ENCODE results near the gene SNRNP25.
"Not testable (repeated sequence)": the region's sequence is repeated elsewhere in the genome, so short reads cannot be mapped to it uniquely, and the experiment has no call there.

The SNRNP25 gene

DNA sequence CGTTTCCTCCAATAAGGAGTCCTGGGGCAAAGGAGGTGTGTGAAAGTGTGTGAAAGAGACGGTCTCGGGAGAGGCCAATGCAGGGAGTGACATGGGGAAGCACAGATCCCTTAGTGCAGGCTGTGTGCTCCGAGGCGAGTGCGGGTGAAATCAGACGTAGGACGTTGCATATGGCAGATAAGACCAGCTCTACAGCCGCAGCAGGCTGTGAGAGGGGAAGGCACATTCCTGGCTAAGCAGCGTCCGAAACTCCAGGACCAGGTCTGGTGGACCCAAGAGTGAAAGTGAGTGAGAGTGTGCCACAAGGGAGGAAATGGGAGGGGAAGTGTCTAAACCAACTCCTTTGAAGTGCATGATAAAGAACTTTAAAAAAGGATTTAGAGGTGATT is 11.6 kb upstream of the SNRNP25 start:
- no peak for DNase-seq

DNA sequence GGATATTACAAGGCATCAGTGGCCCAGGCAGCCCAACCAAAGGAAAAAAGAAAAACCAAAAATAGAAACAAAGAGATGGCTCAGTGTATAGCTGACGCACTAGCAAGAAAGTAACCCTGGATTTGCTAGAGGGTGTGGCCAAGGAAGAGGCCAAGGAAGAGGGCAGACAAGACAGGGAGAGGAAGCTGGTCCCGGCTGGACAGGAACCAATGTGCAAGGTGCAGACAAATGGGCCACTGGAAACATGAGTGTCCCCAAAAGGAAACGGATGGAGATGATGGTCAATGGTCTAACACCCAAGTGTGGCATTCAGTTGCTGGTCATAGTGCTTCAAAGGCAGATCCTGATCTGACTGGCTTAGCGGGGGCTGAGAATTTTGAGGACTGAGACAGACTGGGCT is 10.9 kb upstream of the SNRNP25 start:
- DNase-seq: no peak

DNA sequence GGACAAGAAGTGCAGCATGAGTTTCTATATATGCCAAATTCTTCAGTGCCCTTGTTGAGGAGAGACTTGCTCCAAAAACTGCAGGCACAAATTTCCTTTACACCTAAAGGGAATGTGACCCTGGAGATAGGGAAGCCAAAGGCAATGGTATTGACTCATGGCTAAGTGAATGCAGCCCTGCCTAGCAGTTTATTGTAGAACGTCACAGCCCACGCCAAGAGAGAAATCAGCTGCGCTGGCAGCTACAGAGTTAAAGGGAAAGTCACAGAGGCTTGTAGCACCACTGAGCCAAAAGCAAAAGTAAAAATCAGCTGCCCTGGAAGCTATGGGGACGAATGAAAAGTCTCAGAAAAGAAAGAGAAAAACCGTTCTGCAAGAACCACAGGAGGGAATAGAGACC is 10.3 kb upstream of the SNRNP25 start:
- DNase-seq: no peak

DNA sequence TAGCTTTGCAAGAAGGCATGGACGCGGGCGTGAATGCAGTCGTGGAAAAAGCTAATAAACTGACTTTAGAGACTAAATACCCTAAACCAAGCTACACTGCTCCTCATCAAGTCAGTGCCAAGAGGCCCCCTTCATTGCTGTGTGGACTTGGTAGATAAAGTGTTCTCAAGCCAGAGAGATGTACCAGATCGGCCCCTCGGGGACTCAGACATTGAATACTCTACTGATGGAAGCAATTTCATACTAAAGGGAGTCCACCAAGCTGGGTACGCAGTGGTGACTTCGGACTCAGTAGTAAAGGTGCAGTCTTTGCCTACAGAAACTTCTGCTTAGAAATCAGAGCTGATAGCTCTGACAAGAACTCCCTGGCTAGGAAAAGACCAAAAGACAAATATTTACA is 9.0 kb upstream of the SNRNP25 start:
- no peak for DNase-seq

DNA sequence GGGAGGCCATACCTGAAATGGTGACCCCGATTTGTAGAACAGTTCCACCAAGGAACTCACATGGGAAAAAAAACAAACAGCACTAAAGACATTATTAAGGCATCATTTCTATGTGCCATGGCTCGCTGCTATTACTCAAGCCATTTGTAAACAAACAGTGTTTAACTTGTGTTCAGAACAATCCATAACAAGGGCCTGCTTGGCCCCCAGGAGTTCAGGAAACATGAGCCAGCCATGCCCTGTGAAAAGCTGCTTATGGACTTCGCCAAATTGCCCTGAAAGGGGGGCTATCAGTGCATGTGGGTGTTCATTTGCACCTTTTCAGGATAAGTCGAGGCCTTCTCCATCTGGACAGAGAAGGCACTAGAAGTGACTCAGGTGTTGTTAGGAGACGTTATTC is 8.2 kb upstream of the SNRNP25 start:
- no peak for DNase-seq

DNA sequence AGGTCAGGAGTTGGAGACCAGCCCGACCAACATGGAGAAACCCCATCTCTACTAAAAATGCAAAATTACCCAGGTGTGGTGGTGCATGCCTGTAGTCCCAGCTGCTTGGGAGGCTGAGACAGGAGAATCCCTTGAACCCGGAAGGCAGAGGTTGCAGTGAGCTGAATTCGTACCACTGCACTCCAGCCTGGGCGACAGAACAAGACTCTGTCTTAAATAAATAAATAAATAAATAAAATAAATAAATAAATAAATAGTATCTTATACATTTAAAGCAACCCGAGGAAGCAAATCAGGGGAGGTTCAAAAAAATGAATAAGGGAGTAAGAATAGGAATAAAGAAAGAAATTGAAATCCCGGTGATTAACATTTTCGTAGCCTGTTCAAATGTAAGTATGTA is 7.1 kb upstream of the SNRNP25 start:
- not testable (repeated sequence) for DNase-seq

DNA sequence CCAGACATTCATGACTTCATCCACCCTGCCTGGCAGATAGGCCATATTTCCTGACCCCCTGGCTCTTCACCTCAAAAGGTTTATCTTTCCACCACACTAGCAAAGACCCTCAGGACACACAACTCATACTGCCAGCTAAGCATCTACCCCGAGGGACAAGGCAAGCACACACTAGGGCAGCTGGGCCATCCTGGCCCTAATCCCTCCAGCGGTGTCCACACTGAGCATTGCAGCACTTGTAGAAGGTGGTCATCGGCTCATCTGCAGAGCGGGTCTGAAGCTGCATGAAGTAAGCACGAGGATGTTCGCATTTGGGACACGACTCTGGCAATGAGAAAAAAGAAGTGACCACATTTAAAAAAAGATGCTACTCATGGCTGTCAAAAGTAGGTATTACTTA is 6.4 kb upstream of the SNRNP25 start:
- DNase-seq: no peak

DNA sequence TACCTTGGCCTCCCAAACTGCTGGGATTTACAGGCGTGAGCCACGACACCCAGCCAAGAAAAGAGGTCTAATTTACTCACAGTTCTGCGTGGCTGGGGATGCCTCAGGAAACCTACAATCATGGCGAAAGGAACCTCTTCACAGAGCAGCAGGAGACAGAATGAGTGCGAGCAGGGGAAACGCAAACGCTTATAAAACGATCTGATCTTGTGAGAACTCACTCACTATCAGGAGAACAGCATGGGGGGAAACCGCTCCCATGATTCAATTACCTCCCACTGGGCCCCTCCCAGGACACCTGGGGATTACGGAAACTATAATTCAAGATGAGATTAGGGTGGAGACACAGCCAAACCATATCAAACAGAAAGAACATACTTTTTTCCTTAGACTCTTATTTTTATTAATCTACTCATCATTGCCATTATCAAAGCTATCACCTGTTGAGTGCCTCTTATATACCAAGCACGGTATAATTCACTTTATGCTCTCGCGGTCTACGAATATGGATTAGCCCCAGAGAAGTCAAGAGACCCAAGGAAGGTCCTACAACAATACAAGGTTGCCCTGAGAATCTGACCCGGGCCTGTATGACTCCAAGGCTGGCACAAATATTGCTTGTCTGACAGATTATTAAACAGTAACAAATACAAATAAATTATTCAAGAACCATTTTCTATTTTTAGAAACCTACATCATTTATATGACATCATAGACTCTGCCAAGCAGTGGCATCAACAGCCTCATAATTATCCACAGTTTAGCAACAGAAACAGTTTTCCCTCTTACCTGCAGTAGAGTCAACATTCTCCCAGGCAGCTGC is 2.6 kb upstream of the SNRNP25 start:
- no peak for DNase-seq

DNA sequence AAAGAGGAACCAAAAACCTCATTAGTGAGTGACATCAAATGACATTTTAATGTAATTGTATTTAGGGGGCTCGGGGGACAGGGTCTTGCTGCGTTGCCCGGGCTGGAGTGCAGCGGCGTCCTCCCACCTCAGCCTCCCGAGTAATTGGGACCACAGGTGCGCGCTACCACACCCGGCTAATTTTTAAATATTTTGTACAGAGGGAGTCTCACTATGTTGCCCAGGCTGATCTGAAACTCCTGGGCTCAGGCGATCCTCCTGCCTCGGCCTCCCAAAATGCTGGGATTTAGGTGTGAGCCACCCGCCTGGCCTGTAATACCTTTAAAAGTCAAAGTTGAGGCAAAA is 581 bp downstream of the SNRNP25 start:
- DNase-seq: no peak

DNA sequence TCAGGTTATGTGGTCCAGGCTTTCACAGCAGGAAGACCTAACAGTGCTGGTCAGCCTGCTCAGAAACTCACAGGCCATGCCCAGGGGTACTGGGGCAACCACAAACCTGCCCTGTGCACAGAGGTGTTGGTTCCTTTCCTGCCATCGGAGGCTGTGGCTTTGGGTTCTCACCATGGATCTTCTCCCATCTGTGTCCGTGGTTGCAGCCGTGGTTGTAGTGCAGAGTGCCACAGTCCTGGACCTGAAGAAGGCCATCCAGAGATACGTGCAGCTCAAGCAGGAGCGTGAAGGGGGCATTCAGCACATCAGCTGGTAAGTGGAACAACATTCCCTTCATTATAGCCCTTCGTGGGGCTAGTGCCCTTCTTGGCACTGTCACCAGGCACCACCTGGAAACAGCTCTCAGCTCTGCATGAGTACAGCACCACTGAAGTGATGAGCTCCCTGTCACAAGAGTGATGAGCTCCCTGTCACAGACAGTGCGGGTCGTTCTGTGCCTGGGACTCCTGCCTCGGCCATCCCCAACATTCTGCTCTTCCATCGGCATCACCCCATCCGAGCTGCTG is 2.0 kb downstream of the SNRNP25 start:
- no peak for DNase-seq

DNA sequence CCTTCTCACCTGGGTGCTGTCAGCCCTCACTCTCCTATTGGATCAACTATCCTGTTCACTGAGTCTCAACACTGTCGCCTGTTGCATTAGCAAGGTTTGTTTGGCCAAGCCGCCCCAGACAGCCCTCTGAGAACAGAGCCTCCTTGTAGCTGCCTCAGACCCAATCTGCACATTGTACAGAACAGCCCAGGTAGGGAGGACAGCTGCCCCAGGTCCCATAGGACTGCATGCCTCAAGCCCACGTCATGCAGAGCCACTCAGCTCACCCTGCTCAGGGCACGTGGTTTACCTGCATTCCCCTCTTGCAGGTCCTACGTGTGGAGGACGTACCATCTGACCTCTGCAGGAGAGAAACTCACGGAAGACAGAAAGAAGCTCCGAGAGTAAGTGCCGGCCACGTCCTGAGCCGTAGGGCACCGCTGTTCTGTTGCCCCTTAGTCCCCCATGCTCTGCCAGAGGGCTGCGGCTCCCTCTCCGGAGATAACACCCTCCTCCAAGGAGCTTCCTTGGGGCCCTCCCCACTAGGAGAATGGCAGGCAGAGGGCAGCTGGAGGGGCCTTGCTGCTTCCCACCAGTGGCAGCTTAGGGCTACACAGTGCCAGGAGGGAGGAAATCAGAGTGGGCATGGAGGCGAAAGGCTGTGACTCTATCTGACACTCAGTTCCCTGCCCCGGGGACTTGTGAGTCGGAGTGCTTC is 2.8 kb downstream of the SNRNP25 start:
- no peak for DNase-seq

DNA sequence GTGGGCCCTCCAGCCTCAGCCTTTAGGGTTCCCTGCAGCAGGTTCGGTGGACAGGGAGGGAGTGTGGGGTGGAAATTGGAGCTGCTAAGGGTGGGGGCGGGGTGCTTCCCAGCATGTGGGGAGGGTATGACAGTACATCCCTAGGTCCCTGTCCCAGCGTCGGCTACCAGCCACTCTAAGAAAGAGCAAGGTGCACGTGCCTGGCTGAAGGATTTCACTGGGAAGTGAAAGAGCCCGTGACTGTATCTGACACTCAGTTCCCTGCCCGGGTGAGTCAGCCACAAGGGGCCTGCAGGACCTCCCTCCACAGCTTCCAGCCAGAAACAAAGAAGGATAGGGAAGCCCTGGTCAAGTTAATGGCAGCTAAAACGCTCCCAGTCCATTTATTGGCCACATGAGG is 4.1 kb downstream of the SNRNP25 start:
- no peak for DNase-seq

DNA sequence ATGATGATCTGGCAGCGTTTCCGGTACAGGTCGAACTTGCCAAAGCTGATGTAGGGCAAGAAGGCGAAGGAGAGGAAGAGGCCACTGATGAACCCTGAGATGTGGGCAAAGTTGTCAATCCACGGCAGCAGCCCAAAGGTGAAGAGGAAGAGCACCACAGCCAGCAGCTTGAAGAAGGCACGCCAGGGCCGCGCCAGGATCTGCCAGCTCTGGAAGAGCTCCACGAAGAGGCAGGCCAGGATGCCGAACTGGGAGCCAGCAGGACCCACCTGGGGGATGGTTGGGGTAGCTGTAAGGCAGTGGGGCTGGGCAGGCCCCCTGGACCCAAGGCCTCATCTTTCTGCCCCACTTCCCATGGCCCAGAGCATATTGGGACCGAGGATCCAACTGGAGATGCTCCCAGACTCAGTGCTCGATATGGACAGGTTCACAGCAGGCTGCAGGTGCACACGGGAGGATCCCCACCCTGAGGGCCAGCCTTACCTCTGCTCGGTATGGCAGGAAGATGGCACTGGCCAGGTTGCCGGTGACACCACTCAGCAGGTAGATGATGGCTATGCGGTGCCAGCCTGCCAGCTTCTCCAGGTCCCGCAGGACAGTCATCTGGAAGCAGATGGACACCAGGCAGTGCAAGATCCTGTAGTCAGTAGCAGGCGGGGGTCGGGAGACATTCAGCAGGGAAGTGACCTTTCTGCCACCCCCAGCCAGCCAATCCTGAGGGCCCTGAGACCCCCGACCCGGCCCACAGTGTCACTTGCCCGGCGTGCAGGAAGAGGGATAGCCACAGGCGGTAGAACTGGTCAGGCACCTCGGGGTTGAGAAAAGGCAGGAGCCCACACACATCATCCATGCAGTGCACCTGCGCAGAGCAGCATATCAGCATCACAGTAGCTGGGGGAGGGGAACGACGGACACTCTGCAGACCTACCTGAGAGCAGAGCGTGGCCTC is 5.1 kb downstream of the SNRNP25 start:
- DNase-seq: no peak

DNA sequence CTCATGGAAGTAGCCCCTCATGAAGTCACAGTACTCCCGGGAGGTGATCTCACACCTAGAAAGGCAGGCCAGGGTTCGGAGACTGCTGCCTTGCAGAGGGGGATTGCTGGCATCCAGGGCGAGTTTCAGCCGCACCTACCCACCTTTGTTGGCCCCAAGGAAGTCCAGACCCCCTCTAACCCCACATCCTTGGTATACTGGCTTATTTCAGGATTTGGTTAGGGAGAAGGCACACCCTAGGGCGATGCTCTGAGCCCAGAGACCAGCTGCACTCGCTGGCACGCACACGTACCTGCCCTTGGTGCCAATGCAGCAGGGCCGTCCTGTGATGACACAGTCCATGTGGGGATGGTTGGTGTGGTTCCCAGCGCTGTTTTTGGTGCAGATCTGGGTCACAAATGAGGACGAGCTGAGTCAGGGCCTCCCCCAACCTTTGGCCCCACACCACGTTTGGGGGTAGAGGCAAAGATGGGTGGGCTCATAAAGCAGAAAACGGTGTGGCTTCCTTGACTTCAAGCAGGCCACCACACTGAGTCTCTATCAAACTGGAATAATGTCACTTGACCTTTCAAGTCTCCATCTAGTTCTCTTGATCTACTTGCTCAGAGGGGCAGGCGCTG is 5.9 kb downstream of the SNRNP25 start:
- no peak for DNase-seq

DNA sequence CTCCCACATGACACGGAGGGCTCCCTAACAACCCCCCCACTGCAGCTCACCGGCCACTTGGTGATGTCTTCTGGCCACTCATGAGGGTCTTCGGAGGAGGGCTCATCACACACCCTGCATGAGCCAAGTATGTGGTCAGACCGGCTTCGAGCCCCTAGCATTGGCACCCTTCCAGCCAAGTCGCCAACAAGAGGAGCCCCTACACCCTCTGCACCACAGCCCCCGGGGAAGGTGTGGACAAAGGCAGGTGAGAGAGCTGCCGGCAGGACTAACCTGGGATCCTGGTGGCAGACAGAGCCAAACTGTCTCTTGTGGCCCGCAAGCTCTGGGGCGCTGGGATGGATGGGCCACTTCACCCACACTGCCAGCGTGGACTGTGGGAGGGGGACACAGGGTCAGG is 6.5 kb downstream of the SNRNP25 start:
- DNase-seq: no peak

DNA sequence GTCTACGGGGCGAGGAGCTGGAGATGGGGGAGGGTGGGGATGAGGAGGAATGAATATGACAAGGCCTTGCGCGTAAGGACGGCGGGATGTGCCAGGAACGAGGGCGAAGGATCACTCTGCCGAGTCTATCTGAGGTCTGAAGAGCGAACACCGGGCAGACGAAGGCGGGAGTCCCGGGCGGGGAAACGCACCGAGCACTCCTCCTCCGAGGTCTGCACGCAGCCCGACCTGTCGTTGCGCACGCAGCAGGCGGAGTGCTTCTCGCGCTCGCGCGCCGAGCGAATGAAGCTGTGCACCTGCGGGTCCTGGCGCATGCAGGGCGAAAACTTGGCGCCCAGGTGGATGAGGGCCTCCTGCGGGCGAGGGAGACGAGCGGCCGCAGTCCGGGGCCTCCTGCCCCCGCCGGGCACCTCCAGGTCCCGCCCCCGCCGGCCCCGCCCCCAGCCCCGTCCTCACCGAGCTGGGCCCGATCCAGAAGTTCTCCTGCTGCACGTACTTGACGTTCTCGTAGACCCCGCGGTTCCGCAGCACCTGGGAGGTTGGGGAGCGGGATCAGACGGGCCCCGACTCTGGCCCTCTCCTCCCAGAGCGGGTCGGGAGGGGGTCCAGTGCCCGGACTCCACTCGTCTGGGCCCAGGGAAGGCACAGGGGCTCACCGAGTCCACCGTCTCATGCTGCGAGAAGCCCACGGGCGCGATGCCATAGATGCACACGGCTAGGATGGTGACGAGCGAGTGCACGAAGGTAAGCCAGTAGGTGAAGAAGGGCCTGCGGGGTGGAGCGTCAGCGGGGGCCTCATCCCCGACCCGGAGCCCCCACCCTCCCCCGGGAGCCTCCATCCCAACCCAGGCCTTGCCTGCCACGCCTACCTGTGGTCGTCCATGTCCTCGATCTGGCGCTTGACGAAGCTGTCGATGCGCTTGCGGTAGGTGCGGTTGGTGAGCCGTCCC is 7.6 kb downstream of the SNRNP25 start:
- no peak for DNase-seq

DNA sequence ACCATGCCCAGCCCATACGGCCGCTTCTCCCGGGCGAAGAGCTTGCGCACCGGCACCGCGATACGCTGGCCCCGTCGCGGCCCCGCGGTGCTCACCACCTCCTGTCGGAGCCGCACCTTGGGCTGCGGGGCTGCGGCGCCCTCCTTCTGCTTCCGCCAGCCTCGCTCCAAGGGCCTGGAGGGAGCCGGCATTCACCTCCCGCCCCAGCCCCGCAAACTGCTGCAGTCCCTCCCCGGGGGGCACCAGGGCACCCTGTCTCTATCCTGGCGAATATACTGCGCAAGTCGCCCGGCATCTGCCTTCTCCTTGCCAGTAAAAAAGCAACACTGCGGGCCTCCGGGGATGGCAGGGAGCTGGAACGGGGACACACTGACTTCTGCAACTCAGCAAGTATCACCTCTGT is 8.3 kb downstream of the SNRNP25 start:
- no peak for DNase-seq

DNA sequence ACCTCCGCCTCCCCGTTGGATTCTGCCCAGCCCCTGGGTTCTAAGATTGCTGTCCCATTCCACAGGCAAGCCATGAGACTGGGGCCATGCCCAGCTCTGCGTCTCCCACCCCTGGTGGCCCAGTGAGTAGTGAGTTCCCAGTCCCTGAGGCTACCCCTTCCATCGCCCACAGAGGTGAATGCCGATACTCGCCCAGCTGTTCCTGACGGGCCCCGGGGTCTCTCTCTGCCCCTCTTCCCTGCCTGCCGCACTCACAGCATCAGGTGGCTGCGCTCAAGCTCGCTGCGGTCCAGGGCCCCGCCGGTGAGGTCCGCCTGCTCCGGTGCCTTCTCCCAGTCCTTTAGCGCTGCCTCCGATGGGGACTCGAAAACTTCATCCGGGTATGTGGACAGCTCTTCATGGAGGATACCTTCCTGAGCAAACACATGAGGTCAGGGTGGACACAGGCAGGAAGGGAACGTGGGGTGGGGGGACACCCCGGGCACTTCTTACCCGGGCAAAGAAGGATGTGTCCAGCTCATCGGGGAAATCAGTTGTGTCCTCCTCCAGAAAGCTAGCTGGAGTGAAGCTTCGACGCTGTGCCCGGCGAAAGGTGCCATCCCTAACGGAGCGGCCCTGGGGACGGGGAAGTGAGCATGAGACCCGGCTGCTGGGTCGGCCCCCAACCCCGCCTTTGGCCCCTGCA is 8.8 kb downstream of the SNRNP25 start:
- no peak for DNase-seq

DNA sequence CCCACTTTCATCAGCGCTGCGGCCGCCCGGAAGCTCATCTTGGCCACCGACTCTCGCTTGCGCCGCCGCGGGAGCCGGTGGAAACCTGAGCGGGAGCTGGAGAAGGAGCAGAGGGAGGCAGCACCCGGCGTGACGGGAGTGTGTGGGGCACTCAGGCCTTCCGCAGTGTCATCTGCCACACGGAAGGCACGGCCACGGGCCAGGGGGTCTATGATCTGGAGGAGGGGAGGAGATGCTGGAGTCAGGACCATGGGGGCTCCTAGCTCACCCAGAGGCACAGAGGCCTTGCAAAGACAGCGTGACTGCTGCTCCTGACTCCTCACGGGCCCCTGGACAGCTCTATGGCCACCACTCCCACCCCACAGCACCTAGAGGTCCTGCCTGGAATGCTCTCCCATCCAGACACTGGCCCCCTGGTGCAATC is 9.4 kb downstream of the SNRNP25 start:
- DNase-seq: no peak

DNA sequence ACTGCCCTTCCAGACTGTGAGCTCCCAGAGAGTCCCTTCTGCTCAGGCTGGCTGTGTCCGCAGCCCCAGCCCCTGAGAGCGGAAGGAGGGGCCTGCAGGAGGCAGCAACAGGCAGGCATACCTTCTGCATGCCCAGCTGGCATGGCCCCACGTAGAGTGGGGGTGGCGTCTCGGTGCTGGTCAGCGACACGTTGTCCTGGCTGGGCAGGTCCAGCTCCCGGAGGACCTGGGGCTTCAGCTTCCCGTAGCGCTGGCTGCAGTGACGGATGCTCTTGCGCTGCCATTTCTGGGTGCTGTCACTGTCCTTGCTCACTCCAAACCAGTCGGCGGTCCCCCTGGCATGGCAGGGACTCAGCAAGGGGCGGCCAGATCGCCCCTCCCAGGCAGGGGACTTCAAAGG is 9.8 kb downstream of the SNRNP25 start:
- DNase-seq: no peak
